A549 (cell line): ENCODE measurements around the gene FAM131B. TPM values are rescaled to one million over a fixed set of nuclear protein-coding genes. Genes with fewer than 3 reads are reported as not detected.
A peak's percentile ranks its signal among the peaks of the same experiment; 100 is the strongest.

Experiments
- ATAC-seq, 2 experiments: fragments of 200-7000 bp in 1 of 2; fragments of >200 bp in 1 of 2; cut with Nextera tagmentation in 1 of 2; cut with Tn5 transposase in 1 of 2; 3 replicates each; pipeline versions ENCODE4 v1.8.0 to v1.9.1; 2018 to 2020; ENCODE audit warnings: mild to moderate bottlenecking in 1 of 2, moderate library complexity in 1 of 2
- CTCF ChIA-PET: fragments of 300-600 bp; sonication (Branson Sonifier 250); formaldehyde crosslinking; extraction: SDS; loops from one replicate; lab custom pipeline; 2021; ENCODE audit warnings: antibody characterized with exemption, inconsistent platforms; lab: Yijun Ruan, JAX
- POLR2A ChIA-PET: fragments of 350-600 bp; formaldehyde crosslinking; extraction: SDS; loops from one replicate; lab custom pipeline; 2021; ENCODE audit warnings: antibody characterized with exemption, inconsistent platforms; lab: Yijun Ruan, JAX
- DNase-seq, 2 experiments: peaks; one replicate each; pipeline versions ENCODE4 v3.0.0 to v3.0.0-alpha.2; 2011 to 2016; ENCODE audit warnings: low read depth in 1 of 2, low spot score in 1 of 2
- FAIRE-seq: peaks from 2 replicates; lab custom pipeline; 2011; peaks lifted over from hg19 to GRCh38; lab: Jason Lieb, UNC
- H3K27ac ChIP-seq, 2 experiments: fragments of >200 bp; sonication (Bioruptor Twin); formaldehyde crosslinking; 3 replicates each; pipeline ENCODE4 v1.5.1; 2016 to 2017
- H3K4me1 ChIP-seq: fragments of >200 bp; sonication (Bioruptor Twin); formaldehyde crosslinking; 3 replicates; pipeline ENCODE4 v1.6.1; 2016
- H3K4me2 ChIP-seq: fragments of >200 bp; sonication (Bioruptor Twin); formaldehyde crosslinking; 3 replicates; pipeline ENCODE4 v1.6.1; 2016
- H3K4me3 ChIP-seq: fragments of >200 bp; sonication (Bioruptor Twin); formaldehyde crosslinking; 3 replicates; pipeline ENCODE4 v1.5.1; 2016
- H3K9me3 ChIP-seq: fragments of >200 bp; sonication (Bioruptor Twin); formaldehyde crosslinking; 3 replicates; pipeline ENCODE4 v1.6.1; 2016
- BCL3 ChIP-seq: fragments of >200 bp; sonication (Bioruptor Twin); formaldehyde crosslinking; IDR thresholded peaks from 3 replicates; pipeline ENCODE4 v1.6.1; 2016
- BHLHE40 ChIP-seq: IDR thresholded peaks from 2 replicates; pipeline ENCODE4 v1.6.1; 2012; ENCODE audit warnings: low read depth, low read length, inconsistent platforms
- CHD4 ChIP-seq: fragments of 200-600 bp; sonication (generic); IDR thresholded peaks from 2 replicates; pipeline ENCODE4 v1.6.1; 2016; ENCODE audit warnings: antibody characterized with exemption, mild to moderate bottlenecking, borderline replicate concordance
- E2F6 ChIP-seq: IDR thresholded peaks from 2 replicates; pipeline ENCODE4 v1.6.1; 2012; ENCODE audit warnings: low read depth, borderline replicate concordance
- EHMT2 ChIP-seq: fragments of 200-600 bp; sonication (generic); IDR thresholded peaks from 2 replicates; pipeline ENCODE4 v1.6.1; 2016; ENCODE audit warnings: antibody characterized with exemption, low read depth, mild to moderate bottlenecking, moderate library complexity
- ELK1 ChIP-seq: fragments of 150-350 bp; IDR thresholded peaks from 2 replicates; pipeline ENCODE4 v1.6.1; 2014; ENCODE audit warnings: low read depth, mild to moderate bottlenecking, low read length
- FOXS1 ChIP-seq: fragments of 250-450 bp; sonication (Bioruptor Pico); IDR thresholded peaks from 2 replicates; pipeline ENCODE4 v1.5.0; 2020; ENCODE audit warnings: mild to moderate bottlenecking, moderate library complexity
- GATA3 ChIP-seq: IDR thresholded peaks from 2 replicates; pipeline ENCODE4 v1.6.1; 2012; ENCODE audit warnings: borderline replicate concordance
- HMGXB4 ChIP-seq: fragments of 250-450 bp; sonication (Bioruptor Pico); IDR thresholded peaks from 2 replicates; pipeline ENCODE4 v1.5.0; 2021; ENCODE audit warnings: mild to moderate bottlenecking, moderate library complexity, borderline replicate concordance
- HOXA7 ChIP-seq: fragments of 250-450 bp; sonication (Bioruptor Pico); IDR thresholded peaks from 2 replicates; pipeline ENCODE4 v1.5.0; 2020; ENCODE audit warnings: mild to moderate bottlenecking, moderate library complexity
- JUN ChIP-seq, 2 experiments: fragments of >200 bp; sonication (Bioruptor Twin); formaldehyde crosslinking; IDR thresholded peaks; 2 replicates in 1 of 2; 3 replicates in 1 of 2; pipeline ENCODE4 v1.6.1; 2016 to 2017
- JUNB ChIP-seq: fragments of >200 bp; sonication (Bioruptor Twin); formaldehyde crosslinking; IDR thresholded peaks from 2 replicates; pipeline ENCODE4 v1.6.1; 2016
- KDM1A ChIP-seq: fragments of 200-600 bp; sonication (generic); IDR thresholded peaks from 2 replicates; pipeline ENCODE4 v1.6.1; 2016; ENCODE audit warnings: low read depth, mild to moderate bottlenecking
- MAFK ChIP-seq: fragments of 450-650 bp; IDR thresholded peaks from 2 replicates; pipeline ENCODE4 v1.6.1; 2014; ENCODE audit not compliant: partially characterized antibody
- MAZ ChIP-seq: fragments of 150-350 bp; IDR thresholded peaks from 2 replicates; pipeline ENCODE4 v1.6.1; 2014; ENCODE audit warnings: antibody characterized with exemption, low read depth, low read length, borderline replicate concordance
- PBX3 ChIP-seq: IDR thresholded peaks from 2 replicates; pipeline ENCODE4 v1.6.1; 2012
- POLR2A ChIP-seq: IDR thresholded peaks from 2 replicates; pipeline ENCODE4 v1.6.1; 2012; ENCODE audit warnings: mild to moderate bottlenecking, low read length
- RNF2 ChIP-seq: fragments of 200-600 bp; sonication (generic); IDR thresholded peaks from 2 replicates; pipeline ENCODE4 v1.6.1; 2016; ENCODE audit warnings: low read depth, mild to moderate bottlenecking, antibody characterized with exemption, moderate library complexity, borderline replicate concordance
- SMC3 ChIP-seq: fragments of >200 bp; sonication (Bioruptor Twin); formaldehyde crosslinking; IDR thresholded peaks from 3 replicates; pipeline ENCODE4 v1.6.1; 2018; ENCODE audit warnings: inconsistent platforms
- TP53 ChIP-seq: fragments of 250-450 bp; sonication (Bioruptor Pico); IDR thresholded peaks from 2 replicates; pipeline ENCODE4 v1.5.0; 2021; ENCODE audit warnings: mild to moderate bottlenecking, moderate library complexity
- ZC3H11A ChIP-seq: fragments of 450-650 bp; IDR thresholded peaks from 2 replicates; pipeline ENCODE4 v1.6.1; 2014; ENCODE audit warnings: antibody characterized with exemption, mild to moderate bottlenecking
- ZFP36 ChIP-seq: fragments of 450-650 bp; IDR thresholded peaks from 2 replicates; pipeline ENCODE4 v1.6.1; 2014; ENCODE audit warnings: borderline replicate concordance; ENCODE audit not compliant: partially characterized antibody
- ZSCAN20 ChIP-seq: fragments of 250-450 bp; sonication (Bioruptor Pico); IDR thresholded peaks from 2 replicates; pipeline ENCODE4 v1.8.0; 2022; ENCODE audit warnings: mild to moderate bottlenecking, moderate library complexity
- WGBS: methylation state at CpG from one replicate; pipeline ENCODE4 v1.1.6; 2017; ENCODE audit errors: missing lambda C conversion rate; 5-methylcytosine and 5-hydroxymethylcytosine counted together
- polyA plus RNA-seq, 4 experiments: library from polyadenylated mRNA; depleted of rRNA in 3 of 4; stranded (reverse); fragments of >200 nt; fragmentation: RNase III in 1 of 4; extraction: RNeasy Plus Mini Kit Qiagen cat#74134 plus additional on column Dnase treatment in 1 of 4; gene quantifications; 2 replicates in 3 of 4; 3 replicates in 1 of 4; pipeline ENCODE4 v1.2.3, GENCODE V29; 2011 to 2017

The FAM131B gene
- polyA plus RNA-seq, 2 of the 4 experiments (the other 2 are of a cell fraction): 0.19 to 0.52 TPM

GRCh38 chr7:143382126-143382790, 19.7 kb upstream of the FAM131B start (continued):
- TF ChIP-seq HMGXB4: no peak
- TF ChIP-seq E2F6: no peak

- peak in 1 of 2 experiments; percentile 50 for DNase-seq
- POLR2A ChIA-PET: interaction anchor here (0.6 kb wide), 2 partner anchors 11 to 34 kb away, joined by 3 read pairs; no protein-coding TSS in a partner anchor
- Histone ChIP-seq H3K9me3 (no peaks in the 10 kb centered on the region), H3K4me3 (peak overlapping the region; percentile 100), H3K27ac (peak overlapping the region; percentile 99 to 100), H3K4me2 (peak overlapping the region; percentile 83), H3K4me1 (peaks cover 47% of the 10 kb centered on the region)
- FAIRE-seq: no peak
- ATAC-seq: peak; percentile 0 to 2; a peak in 2 of 6 replicates
- CTCF ChIA-PET: interaction anchor here (0.9 to 3.0 kb wide), 3 partner anchors 21 to 141 kb away, joined by 3 to 24 read pairs (median 3); no protein-coding TSS in a partner anchor
- 0% methylated on average over 6 of the region's 64 CpGs for WGBS
- TF ChIP-seq JUN (IDR thresholded peaks at IDR 0.05) (peak in 1 of 2 experiments; percentile 19; a peak in 2 of 5 replicates), BCL3 (no peak)
These were observed 19.1 kb upstream of the FAM131B start for GRCh38 chr7:143381427-143382125.

- no peaks in the 10 kb centered on the region for H3K9me3 ChIP-seq
- no peak for FAIRE-seq
- H3K4me2 ChIP-seq: peak within 1 kb of the TSS; percentile 83
- peak within 1 kb of the TSS; percentile 100 for H3K4me3 ChIP-seq
- ChIA-PET CTCF (interaction anchor here (0.6 to 3.0 kb wide), 37 partner anchors 9 to 852 kb away, joined by 3 to 30 read pairs (median 5); partner anchors contain the start of genes EPHA1, FAM131B and GSTK1), POLR2A (interaction anchor here (0.6 to 1.4 kb wide), 8 partner anchors 12 to 140 kb away, joined by 3 to 11 read pairs (median 4); no protein-coding TSS in a partner anchor)
- H3K27ac ChIP-seq: peak within 1 kb of the TSS; percentile 99 to 100
- no CpG with 5 or more reads among the region's 72 CpGs for WGBS
- ATAC-seq: peak; percentile 80 to 86
- peaks cover 43% of the 10 kb centered on the region for H3K4me1 ChIP-seq
- DNase-seq: peak; percentile 87 to 92
- TF ChIP-seq KDM1A (no peak), FOXS1 (CRISPR knock-in tag) (no peak), HOXA7 (CRISPR knock-in tag) (no peak), POLR2A (peak; percentile 91), ELK1 (no peak), ZFP36 (no peak), CHD4 (no peak), ZC3H11A (no peak), RNF2 (no peak), ZSCAN20 (no peak), BHLHE40 (no peak), PBX3 (no peak), EHMT2 (no peak), HMGXB4 (no peak), TP53 (CRISPR knock-in tag) (no peak), MAFK (no peak), SMC3 (0 out of 3 replicates have a peak, but pooled peaks have one; percentile 7), JUNB (peak; percentile 38; the same call in 1 of the 2 replicates), MAZ (no peak), GATA3 (no peak)
These were observed 18.3 kb upstream of the FAM131B start, which contains the start of gene ZYX for GRCh38 chr7:143380646-143381426. ZYX (plus strand) TSS chr7:143381345; CDS start chr7:143381572, 227 bp downstream.
